SK-N-SH treated with all-trans-retinoic acid at 6 μM for 48 hours (cell line): ENCODE measurements around the gene LRTM1.

ENCODE experiments used
- ATAC-seq: fragments of 200-7000 bp; cut with Tn5 transposase; 3 replicates; pipeline ENCODE4 v1.9.1; 2020; ENCODE audit warnings: mild to moderate bottlenecking, moderate library complexity
- ARNTL ChIP-seq: fragments of 450-650 bp; formaldehyde crosslinking; IDR thresholded peaks from 2 replicates; pipeline ENCODE4 v1.5.0; 2020; ENCODE audit warnings: low read depth, mild to moderate bottlenecking, moderate library complexity, borderline replicate concordance
- BACH2 ChIP-seq: fragments of 250-450 bp; sonication (Bioruptor Pico); IDR thresholded peaks from 2 replicates; pipeline ENCODE4 v1.9.0; 2021; ENCODE audit warnings: mild to moderate bottlenecking, borderline replicate concordance
- CREB5 ChIP-seq: fragments of 250-450 bp; sonication (Bioruptor Pico); IDR thresholded peaks from 2 replicates; pipeline ENCODE4 v1.5.1; 2020; ENCODE audit warnings: low read depth, mild to moderate bottlenecking, moderate library complexity
- CSDC2 ChIP-seq: fragments of 250-450 bp; sonication (Bioruptor Pico); IDR thresholded peaks from 2 replicates; pipeline ENCODE4 v1.5.0; 2020; ENCODE audit warnings: mild to moderate bottlenecking, moderate library complexity
- ESRRG ChIP-seq: fragments of 250-450 bp; sonication (Bioruptor Pico); IDR thresholded peaks from 2 replicates; pipeline ENCODE4 v1.6.1; 2021; ENCODE audit warnings: mild to moderate bottlenecking
- GLIS3 ChIP-seq: fragments of 250-450 bp; sonication (Bioruptor Pico); IDR thresholded peaks from 2 replicates; pipeline ENCODE4 v1.5.0; 2020; ENCODE audit warnings: mild to moderate bottlenecking, moderate library complexity
- ISL1 ChIP-seq: fragments of 250-450 bp; sonication (Bioruptor Pico); IDR thresholded peaks from 2 replicates; pipeline ENCODE4 v2.1.2; 2022; ENCODE audit warnings: mild to moderate bottlenecking, moderate library complexity
- OSR1 ChIP-seq: fragments of 250-450 bp; sonication (Bioruptor Pico); IDR thresholded peaks from 2 replicates; pipeline ENCODE4 v1.8.0; 2022; ENCODE audit warnings: moderate library complexity, mild to moderate bottlenecking, inconsistent platforms
- PATZ1 ChIP-seq: fragments of 250-450 bp; sonication (Bioruptor Pico); IDR thresholded peaks from 2 replicates; pipeline ENCODE4 v1.8.0; 2020; ENCODE audit warnings: mild to moderate bottlenecking, moderate library complexity, borderline replicate concordance
- POU6F1 ChIP-seq: fragments of 250-450 bp; sonication (Bioruptor Pico); IDR thresholded peaks from 2 replicates; pipeline ENCODE4 v1.8.0; 2021; ENCODE audit warnings: low read depth, mild to moderate bottlenecking, moderate library complexity, borderline replicate concordance
- PPARA ChIP-seq: fragments of 250-450 bp; sonication (Bioruptor Pico); IDR thresholded peaks from 2 replicates; pipeline ENCODE4 v1.5.0; 2020; ENCODE audit warnings: mild to moderate bottlenecking, borderline replicate concordance
- RARB ChIP-seq: fragments of 250-450 bp; sonication (Bioruptor Pico); IDR thresholded peaks from 2 replicates; pipeline ENCODE4 v1.8.0; 2021; ENCODE audit warnings: mild to moderate bottlenecking, moderate library complexity
- SNAI2 ChIP-seq: fragments of 250-450 bp; sonication (Bioruptor Pico); IDR thresholded peaks from 2 replicates; pipeline ENCODE4 v1.5.0; 2020; ENCODE audit warnings: mild to moderate bottlenecking, moderate library complexity
- TCF4 ChIP-seq: fragments of 250-450 bp; sonication (Bioruptor Pico); IDR thresholded peaks from 2 replicates; pipeline ENCODE4 v1.8.0; 2021; ENCODE audit warnings: mild to moderate bottlenecking, moderate library complexity, borderline replicate concordance
- TOX ChIP-seq: fragments of 250-450 bp; sonication (Bioruptor Pico); IDR thresholded peaks from 2 replicates; pipeline ENCODE4 v1.8.0; 2021; ENCODE audit warnings: mild to moderate bottlenecking, moderate library complexity, borderline replicate concordance
- TSHZ2 ChIP-seq: fragments of 250-450 bp; sonication (Bioruptor Pico); IDR thresholded peaks from 2 replicates; pipeline ENCODE4 v1.5.0; 2020; ENCODE audit warnings: mild to moderate bottlenecking, moderate library complexity
- ZC3H10 ChIP-seq: fragments of 250-450 bp; sonication (Bioruptor Pico); IDR thresholded peaks from 2 replicates; pipeline ENCODE4 v1.5.1; 2021; ENCODE audit warnings: mild to moderate bottlenecking, moderate library complexity
- ZFP3 ChIP-seq: fragments of 250-450 bp; sonication (Bioruptor Pico); IDR thresholded peaks from 2 replicates; pipeline ENCODE4 v1.5.0; 2020; ENCODE audit warnings: mild to moderate bottlenecking, moderate library complexity
- ZFP30 ChIP-seq: fragments of 450-650 bp; formaldehyde crosslinking; IDR thresholded peaks from 2 replicates; pipeline ENCODE4 v1.5.0; 2022; ENCODE audit warnings: mild to moderate bottlenecking, moderate library complexity
- ZNF565 ChIP-seq: fragments of 450-650 bp; formaldehyde crosslinking; conservative IDR thresholded peaks from 2 replicates; pipeline ENCODE4 v1.5.0; 2020; ENCODE audit warnings: low read depth, mild to moderate bottlenecking, moderate library complexity
- ZNF70 ChIP-seq: fragments of 450-650 bp; formaldehyde crosslinking; IDR thresholded peaks from 2 replicates; pipeline ENCODE4 v1.5.0; 2020; ENCODE audit warnings: mild to moderate bottlenecking, moderate library complexity
- ZNF8 ChIP-seq: fragments of 450-650 bp; formaldehyde crosslinking; IDR thresholded peaks from 2 replicates; pipeline ENCODE4 v1.5.0; 2020; ENCODE audit warnings: mild to moderate bottlenecking, moderate library complexity

LRTM1 gene

GRCh38 chr3:54874816-54875556 is 52.9 kb downstream of the LRTM1 start:
- ATAC-seq = no peak
- TF ChIP-seq CREB5 (no peak), ZNF70 (CRISPR knock-in tag) (no peak), ZFP30 (CRISPR knock-in tag) (no peak), SNAI2 (CRISPR knock-in tag) (no peak), POU6F1 (CRISPR knock-in tag) (no peak), RARB (CRISPR knock-in tag) (no peak), TSHZ2 (CRISPR knock-in tag) (no peak), ZNF8 (CRISPR knock-in tag) (no peak), ZNF565 (CRISPR knock-in tag) (no peak), CSDC2 (CRISPR knock-in tag) (no peak), PPARA (no peak), BACH2 (CRISPR knock-in tag) (no peak), TOX (CRISPR knock-in tag) (no peak), ESRRG (no peak), ZC3H10 (CRISPR knock-in tag) (no peak), ZFP3 (CRISPR knock-in tag) (no peak), TCF4 (CRISPR knock-in tag) (no peak), ARNTL (CRISPR knock-in tag) (no peak), OSR1 (CRISPR knock-in tag) (no peak)

- TF ChIP-seq ZNF565 (CRISPR knock-in tag) (no peak), RARB (CRISPR knock-in tag) (no peak), ZFP30 (CRISPR knock-in tag) (no peak), ZC3H10 (CRISPR knock-in tag) (no peak), SNAI2 (CRISPR knock-in tag) (no peak), ESRRG (no peak)
- ATAC-seq = no peak
Observed at GRCh38 chr3:54873059-54874010, 54.5 kb downstream of the LRTM1 start.

- no peak for ATAC-seq
Observed at GRCh38 chr3:54871867-54872266, 56.0 kb downstream of the LRTM1 start.

More at GRCh38 chr3:54871867-54872266, 56.0 kb downstream of the LRTM1 start:
- no peak for TF ChIP-seq TCF4 (CRISPR knock-in tag)
- no peak for TF ChIP-seq ISL1 (CRISPR knock-in tag)
- TF ChIP-seq ESRRG = no peak
- no peak for TF ChIP-seq GLIS3 (CRISPR knock-in tag)
- no peak for TF ChIP-seq CSDC2 (CRISPR knock-in tag)
- no peak for TF ChIP-seq ZFP30 (CRISPR knock-in tag)
- TF ChIP-seq ZNF70 (CRISPR knock-in tag) = no peak
- TF ChIP-seq ZFP3 (CRISPR knock-in tag) = no peak
- TF ChIP-seq ZNF565 (CRISPR knock-in tag) = no peak
- no peak for TF ChIP-seq ARNTL (CRISPR knock-in tag)
- no peak for TF ChIP-seq CREB5
- no peak for TF ChIP-seq TOX (CRISPR knock-in tag)
- no peak for TF ChIP-seq SNAI2 (CRISPR knock-in tag)
- TF ChIP-seq PATZ1 = no peak
- no peak for TF ChIP-seq ZC3H10 (CRISPR knock-in tag)
- no peak for TF ChIP-seq ZNF8 (CRISPR knock-in tag)
